Dermis microvascular lymphatic vessel endothelial cell (primary cell): ENCODE measurements around the gene TMEM175. TPM values are rescaled to one million over a fixed set of nuclear protein-coding genes. Genes with fewer than 3 reads are reported as not detected.

Experiments
- DNase-seq, 2 donors: peaks; one replicate each; pipeline versions ENCODE4 v3.0.0 to v3.0.0-alpha.2; 2010; ENCODE audit warnings: low read depth in 2 of 2
- total RNA-seq: library from RNA; depleted of rRNA; stranded (reverse); fragments of >200 nt; gene quantifications from 2 replicates; pipeline ENCODE4 v1.2.1, GENCODE V29; 2014

TMEM175 gene
- total RNA-seq, 1 donor from 2014 or later, result 7.6 TPM

DNA sequence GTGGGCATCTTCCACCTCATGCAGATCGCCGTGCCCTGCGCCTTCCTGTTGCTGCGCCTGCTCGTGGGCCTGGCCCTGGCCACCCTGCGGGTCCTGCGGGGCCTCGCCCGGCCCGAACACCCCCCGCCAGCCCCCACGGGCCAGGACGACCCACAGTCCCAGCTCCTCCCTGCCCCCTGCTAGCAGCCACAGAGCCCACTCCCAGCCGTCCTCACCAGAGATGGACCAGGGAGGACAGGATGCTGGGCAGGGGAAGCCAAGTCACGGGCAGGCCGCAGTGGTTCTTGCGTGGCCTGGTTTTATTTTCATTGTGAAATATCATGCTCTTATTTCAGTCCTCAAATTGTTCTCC lies 26.0 kb downstream of the TMEM175 start:
- DNase-seq, result no peak

GRCh38 chr4:958696-959337 lies 26.6 kb downstream of the TMEM175 start:
- DNase-seq, result no peak

- no peak for DNase-seq
These were observed 27.3 kb downstream of the TMEM175 start for GRCh38 chr4:959338-960139.

- no peak for DNase-seq
These were observed 27.9 kb downstream of the TMEM175 start for GRCh38 chr4:960140-960635.

GRCh38 chr4:960636-961350 lies 28.5 kb downstream of the TMEM175 start:
- DNase-seq, result no peak

DNA sequence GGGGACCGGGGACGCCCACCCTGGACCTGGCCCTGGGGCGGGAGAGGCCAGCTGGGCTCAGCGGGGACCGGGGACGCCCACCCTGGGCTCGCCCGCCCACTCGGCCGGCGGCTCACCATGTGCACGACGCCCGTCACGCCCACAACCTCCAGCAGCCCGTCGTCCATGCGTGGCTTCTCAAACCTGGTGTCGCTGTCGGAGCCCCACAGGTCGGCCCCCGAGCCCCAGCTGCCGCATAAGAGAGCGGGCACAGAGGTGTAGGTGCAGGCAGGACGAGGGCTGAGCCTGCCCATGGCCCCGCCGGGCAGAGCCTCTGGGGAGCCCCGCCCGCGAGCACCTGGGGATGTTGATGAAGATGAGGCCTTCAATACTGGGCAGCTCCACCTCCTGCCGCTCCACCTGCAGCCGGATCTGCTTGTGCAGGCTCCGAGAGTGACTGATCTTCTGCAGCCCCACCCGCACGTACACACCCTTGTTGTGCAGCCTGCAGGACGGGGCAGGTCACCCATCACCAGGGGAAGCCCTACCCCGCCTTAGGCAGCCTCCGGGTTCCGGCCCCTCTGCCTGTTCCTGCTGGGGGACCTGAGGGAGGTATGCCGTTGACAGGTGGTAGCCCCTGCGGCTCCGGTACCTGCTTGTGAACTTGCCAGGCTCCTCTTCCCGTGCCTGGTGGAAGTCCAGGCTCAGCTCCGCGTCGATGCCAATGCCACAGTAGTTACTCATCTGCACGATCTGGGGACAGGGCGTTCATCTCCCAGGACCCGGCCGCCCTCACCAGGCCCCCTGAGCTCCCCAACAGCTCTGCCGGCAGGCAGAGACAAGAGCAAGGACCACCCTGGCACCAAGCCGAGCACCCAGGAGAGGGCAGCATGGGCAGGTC lies 29.3 kb downstream of the TMEM175 start:
- no peak for DNase-seq

DNA sequence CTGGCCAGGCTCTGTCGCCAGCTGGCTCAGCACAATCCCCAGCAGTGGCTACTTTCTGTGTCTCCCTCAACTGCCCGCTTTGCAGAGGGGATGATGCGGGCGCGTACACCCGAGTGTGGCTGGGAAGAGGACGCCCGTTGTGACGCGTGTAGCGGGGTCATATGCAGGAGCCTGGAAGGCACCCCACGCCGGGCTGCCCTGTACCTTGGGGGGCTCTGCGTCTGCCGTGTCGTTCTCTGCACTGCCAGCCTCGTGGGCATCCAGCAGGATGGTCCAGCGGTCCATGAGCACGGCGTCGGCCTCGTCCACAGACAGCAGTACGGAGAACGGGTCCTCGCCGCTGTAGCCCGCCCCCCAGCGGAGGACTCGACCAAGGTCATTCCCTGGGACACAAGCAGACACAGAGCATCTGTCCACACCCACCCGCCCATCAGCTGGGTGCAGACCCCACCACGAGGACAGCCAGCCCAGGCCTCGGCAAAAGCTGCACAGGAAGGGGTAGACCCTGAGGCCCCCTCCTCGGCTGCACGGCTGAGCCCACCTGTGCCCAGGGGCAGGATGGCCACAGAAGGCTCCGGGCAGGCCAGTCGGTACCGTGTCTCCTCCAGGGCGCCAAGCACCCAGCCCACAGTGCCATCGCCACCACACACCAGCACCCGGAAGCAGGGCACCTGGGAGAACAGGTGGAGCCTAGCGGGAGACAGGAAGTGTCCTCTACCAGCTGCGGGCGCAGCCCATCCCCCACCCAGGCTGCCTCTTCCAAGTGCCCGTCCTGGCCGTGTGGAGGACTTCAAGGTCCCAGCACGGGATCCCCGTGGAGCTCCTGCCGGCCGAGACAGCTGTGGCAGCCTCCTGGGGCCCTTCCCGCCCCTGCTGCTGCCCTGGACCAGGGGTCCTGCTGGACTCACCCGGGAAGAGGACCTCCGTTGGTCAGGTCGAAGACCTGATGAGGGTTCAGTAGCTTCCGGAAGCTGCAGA lies 30.3 kb downstream of the TMEM175 start:
- no peak for DNase-seq

DNA sequence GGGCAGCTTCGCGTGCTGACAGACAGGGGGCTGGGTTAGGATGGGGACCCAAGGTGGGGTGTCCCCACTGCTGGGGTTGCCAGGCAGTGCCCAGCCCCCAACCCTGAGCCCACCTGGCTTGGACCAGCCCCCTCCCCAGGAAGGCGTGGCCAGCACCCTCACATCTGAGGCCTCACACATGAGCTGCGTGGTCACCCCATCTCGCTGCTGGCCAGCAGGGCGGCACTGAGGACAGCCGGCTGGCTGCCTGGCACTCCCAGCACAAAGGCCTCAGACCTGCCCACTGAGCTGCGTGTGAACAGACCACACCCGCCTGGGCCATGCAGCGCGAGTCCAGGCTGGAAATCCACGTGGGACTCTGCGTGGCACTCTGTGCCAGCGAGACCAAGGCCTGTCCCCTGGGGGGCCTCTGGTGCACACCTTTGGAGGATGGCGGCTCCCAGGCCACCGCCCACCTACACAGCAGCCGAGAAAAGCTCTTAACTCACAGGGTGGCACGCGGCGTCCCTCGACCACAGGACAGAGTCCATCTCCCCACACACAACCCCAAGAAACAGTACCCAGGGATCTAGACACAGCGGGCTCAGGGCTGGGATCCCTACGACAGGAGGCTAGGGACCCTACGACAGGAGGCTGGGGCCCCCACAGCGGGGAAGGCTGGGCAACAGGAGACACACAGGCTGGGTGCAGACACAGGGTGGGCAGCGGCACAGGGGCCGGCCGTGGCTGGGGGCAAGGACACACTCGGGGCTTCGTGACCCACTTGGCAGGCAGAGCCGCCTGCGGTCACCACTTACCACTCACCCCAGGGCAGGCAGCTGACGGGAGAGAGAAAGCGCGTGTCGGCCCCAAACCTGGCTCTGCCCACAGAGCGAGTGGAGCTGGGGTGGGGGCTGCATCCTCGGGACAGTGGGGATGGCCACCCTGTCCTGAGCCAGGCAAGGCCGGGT lies 31.3 kb downstream of the TMEM175 start:
- DNase-seq, result no peak

GRCh38 chr4:964346-965025 lies 32.2 kb downstream of the TMEM175 start:
- no peak for DNase-seq

GRCh38 chr4:965048-965765 lies 32.9 kb downstream of the TMEM175 start:
- DNase-seq, result no peak

DNA sequence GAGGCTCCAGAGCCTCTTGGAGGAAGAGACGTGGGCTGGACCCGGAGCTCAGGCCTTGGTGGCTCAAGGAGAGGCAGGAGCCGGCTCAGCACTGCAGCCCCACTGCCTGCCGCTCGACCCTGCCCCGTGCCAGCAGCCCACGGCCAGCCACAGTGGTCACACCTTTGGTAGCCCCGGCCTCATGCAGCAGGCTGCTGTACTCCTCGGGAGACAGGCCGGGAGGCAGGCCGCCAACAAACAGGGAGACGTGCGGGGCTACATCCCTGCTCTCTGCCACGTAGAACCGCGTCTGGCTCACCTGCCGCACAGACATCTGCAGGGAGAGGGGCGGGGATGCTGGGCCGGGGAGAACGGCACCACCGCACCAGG lies 33.5 kb downstream of the TMEM175 start:
- DNase-seq, result no peak

GRCh38 chr4:966266-967112 lies 34.2 kb downstream of the TMEM175 start:
- DNase-seq, result no peak

- no peak for DNase-seq
These were observed 35.1 kb downstream of the TMEM175 start for GRCh38 chr4:967113-968104.

DNA sequence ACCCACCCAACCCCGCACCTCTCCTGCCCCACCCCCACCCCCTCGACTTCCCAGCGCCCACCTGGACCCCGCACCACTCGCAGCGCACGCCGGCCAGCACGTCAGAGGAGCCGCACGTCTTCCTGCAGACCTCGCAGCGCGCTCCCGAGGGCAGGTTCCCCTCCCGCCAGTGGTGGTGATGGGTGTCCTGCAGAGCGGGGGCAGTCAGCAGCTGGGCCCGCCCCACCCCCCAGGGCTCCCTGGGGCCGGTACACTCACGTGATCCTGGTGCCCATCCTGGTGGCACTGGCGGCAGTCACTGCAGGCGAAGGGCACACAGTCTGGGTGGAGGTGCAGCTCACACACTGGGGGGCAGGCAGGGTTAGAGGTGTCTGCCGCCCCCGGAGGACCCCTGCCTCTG lies 36.0 kb downstream of the TMEM175 start:
- no peak for DNase-seq

GRCh38 chr4:968621-969394 lies 36.5 kb downstream of the TMEM175 start:
- no peak for DNase-seq
